HUDEP-2 (cell line): Measurements from ENCODE around the gene SH3BP5.

Experiments used
- DNase-seq, 76 experiments: peaks; one replicate each; lab custom pipeline; 2025; ENCODE audit not compliant: unreplicated experiment in 76 of 76; lab: John Stamatoyannopoulos, UW

SH3BP5 gene

GRCh38 chr3:15300323-15301078, 31.9 kb downstream of the SH3BP5 start:
- peak in 1 of 76 experiments; percentile 4 for DNase-seq

- DNase-seq, result no peak
Observed at GRCh38 chr3:15299036-15299435, 33.4 kb downstream of the SH3BP5 start.

DNA sequence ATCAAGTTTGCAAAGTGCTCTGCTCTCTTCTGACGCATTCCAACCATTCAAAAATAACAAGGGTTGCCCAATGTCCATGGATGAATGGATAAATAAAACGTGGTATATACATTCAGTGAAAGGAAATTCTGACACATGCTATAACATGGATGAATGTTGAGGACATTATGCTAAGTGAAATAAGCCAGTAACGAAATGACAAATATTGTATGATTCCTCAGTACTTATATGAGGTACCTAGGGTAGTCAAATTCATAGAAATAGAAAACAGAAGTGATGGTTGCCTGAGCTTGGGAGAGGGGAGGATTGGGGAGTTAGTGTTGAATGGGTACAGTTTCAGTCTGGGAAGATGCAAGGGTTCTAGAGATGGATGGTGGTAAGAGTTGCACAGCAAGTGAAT, 33.9 kb downstream of the SH3BP5 start:
- no peak for DNase-seq

DNA sequence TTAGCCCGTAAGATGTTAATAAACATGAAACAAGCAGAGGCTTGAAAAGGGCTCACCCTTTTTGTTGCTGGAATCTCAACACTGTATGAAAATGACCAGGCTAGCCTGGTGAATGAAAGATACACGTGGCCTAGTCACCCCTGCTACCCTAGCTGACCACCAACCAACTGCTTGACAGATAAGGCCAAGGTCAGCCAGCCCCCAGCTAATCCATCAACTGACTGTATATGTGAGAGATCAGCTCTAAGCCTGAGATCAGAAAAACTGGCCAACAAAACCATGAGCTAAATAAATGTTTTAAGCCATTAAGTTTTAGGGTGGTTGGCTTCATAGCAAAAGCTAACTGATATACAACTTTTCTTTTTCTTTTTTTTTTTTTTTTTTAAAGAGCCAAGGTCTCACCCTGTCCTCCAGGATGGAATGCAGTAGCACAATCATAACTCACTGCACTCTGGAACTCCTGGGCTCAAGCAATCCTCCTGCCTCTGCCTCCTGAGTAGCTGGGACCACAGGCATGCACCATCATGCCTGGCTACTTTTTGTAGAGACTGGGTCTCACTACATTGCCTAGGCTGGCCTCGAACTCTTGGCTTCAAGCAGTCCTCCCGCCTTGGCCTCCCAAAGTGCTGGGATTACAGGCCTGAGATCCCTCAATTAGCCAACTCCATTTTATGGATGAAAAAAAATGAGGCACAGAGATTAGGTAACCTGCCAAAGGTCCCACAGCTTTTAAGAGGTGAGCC, 34.6 kb downstream of the SH3BP5 start:
- no peak for DNase-seq

DNA sequence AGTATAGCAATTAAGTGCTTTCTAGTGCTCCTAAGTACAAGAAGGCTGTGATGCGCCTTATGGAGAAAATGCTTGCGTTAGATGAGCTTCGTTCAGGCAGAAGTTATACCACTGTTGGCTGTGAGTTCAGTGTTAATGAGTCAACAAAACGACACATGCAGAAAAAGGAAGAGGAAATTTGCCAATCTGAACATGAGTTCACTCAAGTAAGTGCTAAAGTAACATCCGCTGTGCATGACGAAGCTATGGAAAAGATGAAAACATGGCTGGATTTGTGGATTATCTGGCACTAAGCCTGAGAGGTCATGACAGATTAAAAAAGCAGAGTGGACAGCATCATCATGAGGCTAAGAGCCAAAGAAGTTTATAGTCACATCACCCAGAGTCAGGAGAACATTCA, 36.9 kb downstream of the SH3BP5 start:
- DNase-seq, result no peak

GRCh38 chr3:15294929-15295328, 37.5 kb downstream of the SH3BP5 start:
- no peak for DNase-seq

DNA sequence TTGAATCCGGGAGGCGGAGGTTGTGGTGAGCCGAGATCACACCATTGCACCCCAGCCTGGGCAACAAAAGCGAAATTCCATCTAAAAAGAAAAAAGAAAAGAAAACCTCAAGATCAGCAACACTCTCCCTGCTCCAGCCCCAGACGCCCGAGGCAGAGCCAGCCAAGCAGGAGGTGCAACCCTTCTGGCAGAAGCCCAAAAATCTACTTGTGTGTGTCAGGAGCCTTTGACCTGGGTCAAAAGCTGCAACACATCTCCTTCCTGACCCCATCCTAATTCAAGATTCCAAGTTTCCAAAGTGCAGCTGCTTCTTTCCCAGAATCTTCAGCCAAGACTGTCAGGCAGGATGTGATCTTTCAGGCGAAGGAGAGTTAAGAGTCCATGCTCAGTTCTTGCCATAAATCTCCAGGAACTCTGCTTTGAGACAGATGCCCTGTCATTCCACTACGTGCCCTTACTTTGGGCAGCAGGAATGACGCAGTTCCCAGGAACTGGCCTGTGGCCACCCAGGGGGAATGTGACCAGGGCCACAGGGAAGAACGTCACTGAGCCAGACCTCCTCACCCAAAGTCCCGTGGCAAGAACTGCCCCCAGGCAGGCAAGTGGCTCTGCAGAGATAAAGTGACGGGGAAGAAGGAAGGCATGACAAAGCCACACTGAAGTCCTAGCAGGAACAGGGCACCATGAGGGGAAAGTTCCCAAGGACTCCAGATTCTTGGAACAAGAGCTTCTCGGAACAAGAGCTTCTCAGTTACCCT, 39.4 kb downstream of the SH3BP5 start:
- no peak for DNase-seq

DNA sequence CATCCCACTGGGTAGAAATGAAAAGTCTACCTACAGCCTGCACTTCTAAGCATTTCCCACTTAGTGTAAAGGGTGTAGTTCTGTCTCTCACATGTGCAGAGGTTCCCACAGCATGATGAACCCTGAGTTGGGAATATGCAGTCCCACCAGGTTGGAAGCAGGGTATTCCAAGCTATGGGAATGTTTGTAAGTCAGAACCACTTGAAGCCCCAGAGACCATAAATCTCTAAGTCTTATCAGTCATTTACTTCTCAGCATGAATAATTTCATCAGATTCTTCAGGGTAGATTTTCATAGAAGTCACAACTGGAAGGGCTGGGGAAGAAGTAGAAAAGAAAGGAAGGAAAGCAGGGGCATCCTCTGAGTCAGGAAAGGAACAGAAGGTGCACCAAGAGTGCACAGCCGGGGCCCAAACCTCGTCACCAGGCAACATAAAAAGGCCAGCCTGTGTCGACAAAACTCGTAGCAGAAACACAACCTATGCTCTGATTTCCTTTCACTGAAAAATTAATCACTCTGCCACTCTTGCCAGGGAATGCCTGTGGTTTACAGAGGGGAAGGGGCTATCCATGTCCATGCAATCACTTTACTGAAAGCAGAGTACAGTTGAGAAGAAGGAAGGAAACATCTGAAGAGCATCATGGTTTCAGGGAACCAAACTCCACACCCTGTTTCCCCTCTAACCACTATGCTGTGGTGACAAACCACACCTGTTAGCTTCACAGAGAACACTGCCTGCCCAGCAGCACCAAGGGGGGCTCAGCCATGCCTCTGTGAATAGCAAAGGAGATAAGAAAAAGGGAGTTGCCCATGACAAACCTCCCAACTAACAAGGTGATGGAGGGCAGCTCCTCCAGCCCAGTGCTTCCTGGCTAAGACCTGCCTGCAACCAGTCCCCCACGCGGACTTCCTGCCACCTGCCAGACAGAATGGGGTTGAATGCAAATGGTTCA, 40.5 kb downstream of the SH3BP5 start:
- no peak for DNase-seq

DNA sequence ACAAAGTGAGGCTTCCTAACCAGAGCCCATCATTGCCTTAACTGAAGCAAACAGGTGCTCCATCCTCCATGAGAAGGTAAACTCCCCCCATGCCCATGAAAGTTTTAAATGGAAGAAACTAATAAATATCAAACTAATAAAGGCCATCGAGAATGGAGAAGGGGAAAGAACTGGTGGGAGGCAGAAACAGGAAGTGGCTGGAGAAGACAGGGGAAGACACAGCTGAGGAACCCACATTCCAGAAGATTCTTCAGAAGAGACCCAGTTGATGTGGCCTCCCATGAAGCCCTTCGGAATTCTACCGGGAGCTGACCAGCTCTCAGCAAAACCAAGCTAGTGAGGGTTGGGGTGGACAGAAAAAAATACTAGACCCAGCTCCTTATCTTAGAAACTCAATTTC, 41.6 kb downstream of the SH3BP5 start:
- DNase-seq, result no peak

DNA sequence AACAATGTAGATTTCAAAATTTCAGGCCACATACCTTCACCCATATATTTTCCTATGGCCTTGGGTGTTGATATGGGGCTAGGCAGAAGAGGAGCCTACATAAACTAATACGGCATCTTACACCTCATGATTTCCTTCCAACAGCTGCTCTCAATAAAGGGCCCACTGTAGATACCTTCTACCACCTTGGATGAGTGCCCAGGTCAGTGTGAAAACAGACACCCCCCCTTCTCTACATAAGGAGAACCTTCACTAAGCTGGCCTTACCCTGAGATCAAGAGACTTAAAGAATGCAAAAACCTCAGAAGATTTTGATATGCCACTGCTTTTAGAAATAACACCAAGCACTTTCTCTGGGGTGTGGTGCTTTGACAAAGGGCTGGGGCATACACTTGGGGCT, 42.7 kb downstream of the SH3BP5 start:
- DNase-seq, result no peak

- no peak for DNase-seq
Observed at GRCh38 chr3:15288331-15289035, 43.9 kb downstream of the SH3BP5 start.

GRCh38 chr3:15287565-15288330, 44.6 kb downstream of the SH3BP5 start:
- no peak for DNase-seq

- no peak for DNase-seq
Observed at GRCh38 chr3:15286022-15286421, 46.4 kb downstream of the SH3BP5 start.

GRCh38 chr3:15284121-15284889, 48.1 kb downstream of the SH3BP5 start:
- peak in 31 of 76 experiments; percentile 1 to 40 (median 12) for DNase-seq

DNA sequence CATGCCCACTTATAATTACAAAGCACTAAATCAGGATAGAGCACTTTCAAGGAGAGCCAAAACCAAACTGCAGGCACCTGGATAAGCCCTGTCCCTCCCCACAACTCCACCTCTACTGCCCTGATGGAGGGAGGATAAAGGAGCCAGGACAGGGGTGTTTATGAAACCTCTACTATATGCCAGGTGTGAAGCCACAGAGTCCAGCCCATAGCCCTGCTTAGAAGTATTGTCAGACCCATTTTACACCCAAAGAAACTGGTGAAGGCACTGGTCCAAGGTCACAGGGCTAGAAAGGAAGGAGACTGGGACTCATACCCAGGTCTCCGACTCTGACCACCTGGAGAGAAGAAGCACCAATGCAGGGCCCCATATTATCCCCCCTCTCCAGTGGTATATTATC, 48.7 kb downstream of the SH3BP5 start:
- DNase-seq, result no peak

- no peak for DNase-seq
Observed at GRCh38 chr3:15281817-15282216, 50.6 kb downstream of the SH3BP5 start.

DNA sequence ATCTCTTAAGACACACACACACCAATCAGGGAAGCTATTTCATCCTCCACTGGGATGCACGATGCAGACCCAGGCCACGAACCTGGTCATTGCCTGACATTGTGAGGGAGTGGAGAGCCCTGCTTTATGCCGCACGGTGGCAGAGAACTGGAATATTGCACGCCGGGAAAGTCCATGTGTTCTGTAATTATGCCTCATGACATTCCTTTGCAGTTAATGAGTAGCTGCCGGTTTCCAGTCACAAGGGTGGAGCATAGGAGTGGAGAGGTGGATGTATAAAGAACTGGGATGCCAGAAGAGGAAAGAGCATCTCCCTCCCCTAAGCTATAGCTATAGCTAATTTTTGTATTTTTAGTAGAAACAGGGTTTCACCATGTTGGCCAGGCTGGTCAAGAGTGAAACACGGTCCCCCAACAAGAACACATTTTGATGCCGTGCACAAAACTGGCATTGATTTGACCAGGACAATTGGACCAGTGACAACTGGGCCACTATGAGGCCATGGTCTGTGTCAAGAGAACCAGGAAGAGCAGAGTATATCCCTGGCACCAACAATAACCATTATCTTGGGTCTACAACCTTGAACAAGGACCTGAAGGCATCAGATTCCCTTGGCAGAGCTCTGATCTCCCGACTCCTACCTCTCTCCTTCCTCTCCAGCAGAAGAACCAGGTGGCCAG, 51.4 kb downstream of the SH3BP5 start:
- no peak for DNase-seq
